H54 (cell line): ENCODE results near the gene MXD4.
A peak's percentile ranks its signal among the peaks of the same experiment; 100 is the strongest.

Experiments used
- DNase-seq: peaks from one replicate; pipeline ENCODE4 v3.0.0; 2011; ENCODE audit warnings: low spot score, mixed read lengths; ENCODE audit not compliant: insufficient read length
- FAIRE-seq: peaks from 3 replicates; lab custom pipeline; 2011; peaks lifted over from hg19 to GRCh38; lab: Jason Lieb, UNC
- POLR2A ChIP-seq: IDR thresholded peaks from 2 replicates; pipeline ENCODE4 v1.6.1; 2011; ENCODE audit warnings: low read depth, mild to moderate bottlenecking, low read length

The MXD4 gene

DNA sequence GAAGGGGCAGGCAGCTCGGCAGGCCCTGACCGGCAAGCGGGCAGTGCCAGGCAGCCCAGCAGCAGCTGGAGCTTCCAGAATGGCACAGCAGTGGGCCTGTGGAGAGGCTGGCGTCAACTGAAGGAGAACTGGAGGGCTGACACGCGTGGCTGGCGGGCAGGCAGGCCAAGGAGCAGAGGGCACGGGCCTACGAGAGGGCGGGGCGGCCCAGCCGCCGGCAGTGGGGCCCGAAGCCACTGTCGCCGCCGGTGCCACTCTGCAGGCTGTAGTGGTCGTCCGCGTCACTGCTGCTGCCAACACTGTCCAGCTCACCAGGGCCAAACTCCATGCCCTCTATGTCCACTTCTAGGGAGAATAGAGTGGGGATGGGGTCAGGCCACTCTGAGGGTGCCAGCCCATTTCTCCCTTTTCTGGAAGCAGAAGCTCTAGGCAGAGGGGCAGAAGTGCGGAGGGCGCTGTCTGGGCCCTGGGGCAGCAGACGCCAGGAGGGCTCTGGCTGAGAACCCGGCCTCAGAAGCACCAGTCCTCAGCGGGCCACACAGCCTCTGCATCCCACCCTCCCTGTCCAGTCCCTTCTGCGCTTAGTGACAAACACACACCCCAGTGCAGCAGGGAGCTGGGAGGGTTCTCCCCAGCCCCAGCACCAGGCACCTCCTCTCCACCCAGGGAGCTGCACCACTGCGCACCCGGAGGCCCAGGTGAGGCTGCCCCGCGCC is 11.4 kb downstream of the MXD4 start:
- TF ChIP-seq POLR2A = no peak
- FAIRE-seq (no peak), DNase-seq (peak; percentile 1)

DNA sequence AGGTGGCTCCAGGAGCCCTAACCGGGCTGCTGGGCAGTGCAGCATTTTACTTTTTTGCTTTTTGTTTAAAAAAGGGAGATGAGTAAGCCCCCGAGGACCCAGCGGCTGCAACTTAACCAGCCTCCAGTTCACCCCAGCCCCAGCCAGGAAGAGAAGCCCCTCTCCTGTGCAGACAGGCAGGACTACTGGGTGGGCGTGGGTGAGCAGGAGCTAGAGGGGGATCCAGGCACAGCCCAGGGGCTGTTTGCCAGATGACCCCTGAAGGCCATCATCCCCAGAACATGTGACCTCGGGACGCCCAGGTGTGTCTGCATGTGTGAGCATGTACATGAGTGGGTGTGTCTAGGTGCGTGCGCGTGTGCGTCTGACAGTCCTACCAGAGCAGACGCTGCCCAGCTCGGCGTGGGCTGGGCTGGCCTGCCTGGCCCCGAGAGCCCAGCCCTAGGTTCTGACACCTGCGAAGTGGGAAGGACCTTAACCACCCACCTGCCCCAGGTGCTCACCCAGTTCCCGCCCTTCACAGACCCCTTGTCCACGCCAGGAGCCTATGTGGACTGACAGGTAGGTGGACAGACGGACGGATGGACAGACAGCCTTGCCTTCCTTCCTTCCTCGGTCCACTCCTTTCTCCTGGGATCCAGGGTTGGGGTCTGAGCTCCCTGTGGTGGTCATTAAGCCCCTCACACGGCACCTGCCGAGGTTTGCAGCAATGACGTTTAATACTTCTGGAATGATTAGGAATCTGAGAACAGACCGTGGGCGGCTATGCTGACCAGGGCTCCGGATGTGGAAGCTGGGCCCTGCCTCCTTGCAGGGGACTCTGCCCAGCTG is 12.2 kb downstream of the MXD4 start:
- no peak for DNase-seq
- no peak for FAIRE-seq
- TF ChIP-seq POLR2A = no peak

DNA sequence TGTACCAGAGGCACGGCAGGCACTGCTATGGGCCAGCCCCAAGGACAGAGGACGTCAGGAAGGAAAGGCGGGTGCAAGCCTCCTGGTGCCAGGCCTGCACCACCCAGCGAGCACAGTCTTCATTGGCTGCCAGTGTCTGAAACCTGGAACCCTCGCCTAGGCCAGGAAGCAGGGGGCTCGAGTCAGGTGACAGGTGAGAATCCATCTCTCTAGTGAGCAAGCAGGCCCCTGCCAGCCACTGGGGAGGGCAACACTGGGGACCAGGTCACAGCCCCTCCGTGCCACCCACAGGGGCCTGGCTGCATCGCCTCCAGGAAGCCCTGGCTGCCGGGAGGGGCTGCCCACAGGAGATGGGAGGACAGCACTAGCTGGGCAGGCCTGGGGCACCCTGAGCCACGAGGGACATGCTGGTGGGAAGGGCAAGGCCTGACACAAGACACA is 13.1 kb downstream of the MXD4 start:
- no peak for TF ChIP-seq POLR2A
- DNase-seq (no peak), FAIRE-seq (no peak)

DNA sequence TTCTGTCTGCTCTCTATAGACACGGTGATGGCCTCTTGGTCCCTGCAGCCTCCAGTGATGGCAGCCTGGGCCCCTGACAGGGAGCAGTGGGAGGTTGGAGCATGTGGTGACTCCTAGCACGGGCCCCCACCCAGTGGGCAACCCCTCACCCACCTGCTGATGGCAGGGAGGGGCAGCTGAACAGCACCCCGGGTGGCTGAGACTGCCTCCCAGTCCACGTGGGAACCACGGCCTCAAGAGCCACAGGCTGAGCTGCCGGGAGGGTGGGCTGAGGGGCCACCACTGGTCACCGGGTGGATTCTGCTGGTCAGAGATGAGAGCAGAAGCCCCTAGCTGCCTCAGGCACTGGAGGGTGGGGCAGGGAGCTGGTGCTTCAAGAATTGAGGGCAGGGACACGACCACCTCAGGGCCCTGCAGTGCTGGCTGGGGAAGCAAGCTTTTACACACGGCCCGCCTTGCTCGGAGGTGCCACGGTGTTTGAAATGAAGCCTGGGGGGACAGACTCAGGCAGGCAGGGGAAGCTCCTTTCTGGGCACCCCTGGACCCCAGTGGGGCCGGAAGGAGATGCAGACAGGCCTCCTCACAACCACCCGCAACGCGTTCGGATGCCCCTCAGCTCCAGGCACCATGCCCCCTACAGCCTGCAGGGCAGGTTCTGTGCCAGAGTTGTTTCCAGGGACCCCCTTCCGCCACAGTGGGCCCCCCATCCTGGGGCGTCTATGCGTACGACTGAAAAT is 13.7 kb downstream of the MXD4 start:
- FAIRE-seq = no peak
- TF ChIP-seq POLR2A = no peak
- DNase-seq = peak; percentile 0

DNA sequence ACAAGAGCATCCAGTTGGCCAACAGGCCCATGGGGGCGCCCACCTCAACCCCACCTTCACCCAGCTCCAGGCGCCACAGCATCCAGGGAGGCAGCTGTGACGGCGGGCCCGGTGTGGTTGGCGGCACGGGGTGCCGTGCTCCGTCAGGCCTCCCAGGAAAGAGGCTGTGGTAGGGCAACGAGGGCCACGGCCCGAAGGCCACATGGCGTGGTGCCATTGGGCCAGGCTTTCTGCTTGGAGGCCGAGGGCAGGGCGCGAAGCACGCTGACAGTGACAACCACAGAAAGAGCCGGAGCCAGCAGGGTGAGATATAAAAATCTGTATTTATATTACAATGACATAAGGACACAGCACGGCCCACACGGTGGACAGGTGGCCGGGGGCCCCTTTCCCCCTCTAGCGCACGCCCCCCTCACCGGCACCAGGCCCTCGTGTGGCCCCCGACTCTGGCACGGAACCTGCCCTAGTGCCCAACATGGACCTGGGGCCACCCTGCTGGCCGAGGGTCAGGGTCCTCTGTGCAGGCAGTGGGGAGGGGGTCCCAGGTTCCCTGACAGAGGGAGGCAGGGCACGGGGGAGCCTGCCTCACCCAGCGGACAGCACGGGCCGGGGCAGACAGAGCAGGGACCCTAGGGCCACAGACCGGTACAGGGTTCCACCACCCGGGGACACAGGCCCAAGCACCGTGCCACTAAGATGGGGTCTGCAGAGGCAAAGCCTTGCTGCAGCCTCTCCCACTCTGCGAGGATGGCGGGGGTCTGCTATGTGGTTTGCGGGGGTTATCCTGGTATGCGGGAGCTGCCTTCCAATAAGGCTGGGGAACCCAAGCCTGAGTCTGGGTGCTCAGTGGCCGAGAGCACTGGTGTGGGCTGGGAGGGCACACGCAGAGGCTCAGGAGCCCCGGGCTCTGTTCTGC is 14.5 kb downstream of the MXD4 start:
- FAIRE-seq (no peak), DNase-seq (peak; percentile 1)
- no peak for TF ChIP-seq POLR2A

DNA sequence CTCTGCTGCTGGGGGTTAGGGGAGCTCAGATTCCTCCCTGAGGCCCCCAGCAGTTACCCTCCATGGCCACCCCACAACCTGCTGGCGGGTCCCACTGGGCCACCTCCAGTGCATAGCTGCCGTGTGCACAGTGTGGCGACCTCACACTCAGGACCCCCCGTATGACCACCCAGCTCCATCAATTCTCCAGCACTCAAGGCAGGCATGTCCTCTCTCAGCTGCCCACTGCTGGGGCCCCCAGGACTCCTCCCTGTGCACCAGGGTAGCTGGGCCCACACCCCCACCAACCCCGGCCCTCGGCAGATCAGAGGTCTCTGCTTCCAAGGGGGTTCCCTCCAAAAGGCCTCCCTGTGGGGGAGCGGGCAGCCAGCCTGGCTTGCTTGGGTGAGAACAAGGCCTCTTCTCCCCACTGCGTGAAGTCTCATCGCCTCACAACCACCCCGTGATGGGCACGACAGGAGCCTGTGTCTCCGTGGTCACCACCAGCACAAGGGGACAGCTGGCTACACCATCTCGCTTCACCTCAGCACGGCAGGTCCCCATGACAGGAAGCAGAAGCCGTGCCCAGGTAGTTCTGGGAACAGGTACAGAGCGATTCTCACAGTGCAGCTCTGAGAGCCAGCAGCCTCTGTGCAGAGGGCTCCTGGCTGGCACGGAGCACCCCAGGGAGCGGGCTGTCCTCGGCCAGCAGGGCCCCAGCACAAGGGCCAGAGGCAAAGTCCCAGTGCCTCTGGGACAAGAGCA is 15.4 kb downstream of the MXD4 start:
- DNase-seq (peak; percentile 0), FAIRE-seq (no peak)
- TF ChIP-seq POLR2A = no peak

DNA sequence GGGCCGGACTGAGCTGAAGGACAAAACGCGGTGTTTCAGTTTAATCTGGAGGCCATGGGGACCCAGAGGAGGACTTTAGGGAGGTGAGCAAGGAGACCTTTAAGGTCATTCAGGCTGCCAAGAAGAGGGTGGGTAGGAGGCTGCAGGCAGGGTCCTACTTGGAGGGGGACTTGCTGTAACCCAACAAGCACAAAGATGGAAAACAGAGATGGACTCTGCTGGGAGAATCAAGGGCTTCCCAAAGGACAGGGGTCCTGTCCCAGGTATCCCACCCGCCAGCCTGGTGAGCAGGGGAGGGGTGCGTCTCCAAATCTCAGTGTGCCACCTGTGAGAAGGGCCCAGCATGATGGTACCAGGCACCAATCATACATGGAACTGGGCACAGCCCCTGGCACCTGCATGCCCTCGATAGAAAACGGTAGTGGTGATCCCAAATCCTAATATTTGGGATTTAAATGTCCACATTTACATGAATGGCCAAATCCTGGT is 16.1 kb downstream of the MXD4 start:
- FAIRE-seq = no peak
- TF ChIP-seq POLR2A = no peak
- no peak for DNase-seq

DNA sequence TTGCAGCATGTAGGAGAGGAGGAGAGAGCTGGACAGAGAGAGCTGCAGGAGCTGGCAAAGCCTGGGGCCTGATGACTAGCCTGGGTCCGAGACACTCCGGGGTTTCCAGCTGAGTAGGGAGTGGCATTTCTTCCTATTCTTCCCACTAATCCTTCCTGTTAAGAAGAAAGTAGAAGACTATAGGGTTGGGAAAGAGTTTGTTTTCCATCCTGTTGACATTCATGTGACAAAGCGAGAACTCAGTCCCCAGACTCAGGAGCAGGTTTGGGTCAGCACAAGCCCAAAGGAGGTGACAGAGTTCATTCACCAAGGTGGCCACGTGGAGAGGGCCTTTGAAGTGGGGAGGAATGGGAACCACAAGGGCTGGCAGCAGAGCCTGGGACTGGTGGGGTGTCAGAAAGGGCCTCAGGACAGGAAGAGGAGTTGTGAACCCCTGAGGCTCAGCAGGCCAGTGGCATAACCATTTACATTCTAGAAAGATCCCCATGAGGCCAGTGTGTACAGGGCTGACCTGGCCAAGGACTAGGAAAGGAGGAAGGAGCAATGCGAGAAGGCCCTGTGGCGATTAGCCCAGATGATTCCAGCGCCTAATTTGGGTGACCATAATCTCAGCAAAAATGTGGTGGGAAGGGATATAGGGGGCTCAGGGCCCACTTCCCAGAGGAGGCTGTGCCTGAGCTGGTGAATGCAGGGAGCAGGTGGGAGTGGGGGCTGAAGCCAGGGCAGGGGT is 16.7 kb downstream of the MXD4 start:
- FAIRE-seq = no peak
- no peak for TF ChIP-seq POLR2A
- DNase-seq = peak; percentile 9

DNA sequence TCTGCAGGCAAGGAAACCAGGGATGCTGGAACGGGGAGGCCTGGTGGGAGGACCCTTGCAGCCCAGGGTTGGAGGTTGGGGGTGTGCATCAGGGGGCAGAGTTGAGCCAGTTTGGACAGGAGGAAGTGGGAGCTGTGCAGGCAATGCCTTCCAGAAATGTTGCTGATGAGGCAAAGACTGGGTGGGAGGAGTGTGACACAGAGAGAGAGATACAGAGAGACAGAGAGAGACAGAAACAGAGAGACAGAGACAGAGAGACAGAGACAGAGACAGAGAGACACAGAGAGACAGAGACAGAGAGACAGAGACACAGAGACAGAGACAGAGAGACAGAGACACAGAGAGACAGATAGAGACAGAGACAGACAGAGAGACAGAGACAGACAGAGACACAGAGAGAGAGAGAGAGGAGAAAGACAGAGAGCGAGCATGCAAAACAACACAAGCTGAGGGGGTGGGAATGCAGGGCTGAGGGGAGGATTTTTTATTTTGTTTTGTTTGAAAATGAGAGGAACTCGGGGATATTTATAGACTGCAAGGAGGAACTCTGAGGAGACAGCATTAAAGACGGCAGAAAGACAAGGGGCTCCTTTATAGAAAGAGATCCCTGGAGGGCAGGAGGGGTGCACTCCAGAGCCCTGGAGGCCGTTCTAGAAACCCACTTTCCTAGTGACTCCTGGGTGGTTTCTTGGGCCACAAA is 18.1 kb downstream of the MXD4 start:
- TF ChIP-seq POLR2A = no peak
- FAIRE-seq (no peak), DNase-seq (peak; percentile 9)

DNA sequence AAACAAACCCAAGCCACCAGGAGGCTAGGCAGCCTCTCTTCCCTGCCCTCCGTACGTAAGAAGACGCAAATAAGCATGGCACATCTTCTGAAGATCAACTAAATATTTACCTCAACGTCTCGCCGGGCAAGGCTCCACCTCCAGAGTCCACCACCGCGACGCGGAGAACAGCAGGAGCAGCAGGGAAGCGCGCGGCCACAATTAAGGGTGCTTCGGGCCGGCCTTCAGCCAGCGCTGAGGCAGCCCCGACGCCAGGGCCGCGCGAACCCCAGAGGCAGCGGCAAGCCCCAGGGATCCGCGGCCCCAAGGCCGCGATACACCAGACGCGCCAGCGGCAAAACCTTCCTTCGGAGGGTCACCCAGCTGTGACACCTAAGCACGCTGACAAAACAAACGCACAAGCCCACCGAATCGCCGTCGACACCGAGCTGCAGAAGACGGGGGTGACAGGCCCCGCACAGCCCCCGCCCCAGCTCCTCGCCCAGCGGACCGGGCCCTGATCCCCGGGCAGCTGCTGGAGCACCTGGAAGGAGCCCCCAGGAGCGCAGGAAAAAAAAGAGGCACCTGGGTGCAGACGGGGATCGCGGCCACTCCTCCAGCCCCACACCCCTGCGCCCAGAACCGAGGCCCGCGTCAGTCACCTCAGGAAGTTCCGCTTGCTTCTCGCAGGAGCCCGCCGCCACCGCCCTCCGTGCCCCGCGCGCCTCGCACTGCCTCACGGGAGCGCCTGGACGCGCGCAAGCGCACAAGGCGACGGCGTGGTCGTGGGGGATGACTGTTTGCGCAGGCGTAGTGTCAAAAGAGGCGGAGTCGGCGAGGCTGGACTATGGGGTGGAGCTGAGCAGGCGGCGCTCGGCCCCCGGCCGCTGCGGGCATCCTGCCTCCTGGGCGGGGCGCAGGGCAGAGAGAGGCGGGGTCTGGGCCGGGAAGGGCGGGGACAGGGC is 20.2 kb downstream of the MXD4 start, which contains the start of the genes HAUS3 and POLN:
HAUS3 (minus strand) TSS at position 712 of the 944 bp plus-strand sequence. CDS start 1,175 bp downstream, outside the sequence.
POLN (minus strand) TSS at position 712 of the 944 bp plus-strand sequence. CDS start 12,890 bp downstream, outside the sequence.
- FAIRE-seq = no peak
- DNase-seq = peak; percentile 93
- peak; percentile 91 for TF ChIP-seq POLR2A

DNA sequence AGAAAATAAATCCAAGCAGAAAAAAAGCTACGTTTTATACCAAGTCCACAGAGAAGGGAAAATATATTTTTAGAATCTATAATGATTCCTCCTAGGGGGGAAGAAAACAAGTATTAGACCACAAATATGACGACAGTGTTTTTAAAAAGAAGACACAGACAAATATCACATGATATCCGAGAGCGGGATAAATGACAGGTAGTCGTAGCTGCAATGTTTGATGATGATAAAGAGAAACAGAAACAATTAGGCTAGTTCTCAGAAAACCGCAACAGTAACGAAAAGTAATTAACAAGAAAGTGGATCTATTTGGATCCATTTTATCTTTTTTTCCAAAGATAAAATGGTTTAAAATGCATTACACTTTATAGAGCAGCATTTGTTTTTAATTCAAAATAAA is 20.9 kb downstream of the MXD4 start:
- no peak for FAIRE-seq
- no peak for TF ChIP-seq POLR2A
- no peak for DNase-seq
